LNCAP (cell line): ENCODE data around the gene TMEM131L.

Experiments used
- CTCF ChIP-seq: fragments of 450-650 bp; IDR thresholded peaks from 2 replicates; pipeline ENCODE4 v1.5.1; 2017; ENCODE audit warnings: mild to moderate bottlenecking

The TMEM131L gene

GRCh38 chr4:153602758-153603157, 136.6 kb downstream of the TMEM131L start:
- TF ChIP-seq CTCF = no peak

GRCh38 chr4:153603258-153603657, 137.1 kb downstream of the TMEM131L start:
- no peak for TF ChIP-seq CTCF

- TF ChIP-seq CTCF = no peak
These were observed 137.7 kb downstream of the TMEM131L start for GRCh38 chr4:153603835-153604234.

- no peak for TF ChIP-seq CTCF
These were observed 144.6 kb downstream of the TMEM131L start for GRCh38 chr4:153610623-153611376.

GRCh38 chr4:153611679-153612078, 145.5 kb downstream of the TMEM131L start:
- TF ChIP-seq CTCF = no peak

GRCh38 chr4:153612878-153613277, 146.7 kb downstream of the TMEM131L start:
- no peak for TF ChIP-seq CTCF

GRCh38 chr4:153616006-153616555, 149.9 kb downstream of the TMEM131L start:
- no peak for TF ChIP-seq CTCF
